Pulmonary artery endothelial cell (primary cell): Measurements from ENCODE around the gene PHOX2B. TPM values are rescaled to one million over a fixed set of nuclear protein-coding genes. Genes with fewer than 3 reads are reported as not detected.
"Not testable (repeated sequence)": the region's sequence is repeated elsewhere in the genome, so short reads cannot be mapped to it uniquely, and the experiment has no call there.

Experiments
- DNase-seq: peaks from one replicate; pipeline ENCODE4 v3.0.0-alpha.2; 2011; ENCODE audit warnings: low read depth, low spot score
- total RNA-seq: library from RNA; depleted of rRNA; stranded (reverse); fragments of >200 nt; gene quantifications from 2 replicates; pipeline ENCODE4 v1.2.3, GENCODE V29; 2014

PHOX2B gene
- total RNA-seq, 1 donor from 2014 or later = not detected

DNA sequence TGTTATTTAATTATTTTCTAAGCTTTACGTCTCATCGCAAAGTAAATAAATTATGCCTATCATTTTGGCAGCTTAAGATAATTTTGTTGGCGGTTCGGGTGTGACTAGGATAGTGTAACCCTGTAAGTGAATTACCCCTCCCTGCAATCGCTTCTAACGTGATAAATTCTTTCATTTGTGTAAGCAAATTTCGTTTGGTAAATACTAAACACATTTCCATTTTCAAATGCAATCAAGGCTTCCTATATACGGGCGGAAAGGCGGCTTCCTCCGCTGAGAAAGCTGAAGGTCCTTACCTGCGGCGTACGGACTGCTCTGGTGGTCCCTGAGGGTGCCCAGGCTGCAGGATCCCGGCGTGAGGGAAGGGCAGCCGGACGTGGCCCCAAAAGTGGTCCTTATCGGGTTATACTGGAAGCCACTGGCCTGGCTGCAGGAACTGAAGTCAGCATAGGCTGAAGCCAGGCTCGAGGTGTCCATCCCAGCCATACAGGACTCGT, 403 bp downstream of the PHOX2B start:
- no peak for DNase-seq

GRCh38 chr4:41747230-41748055, 1.1 kb downstream of the PHOX2B start:
- no peak for DNase-seq

- DNase-seq = no peak
Observed at GRCh38 chr4:41746440-41747229, 1.9 kb downstream of the PHOX2B start.

DNA sequence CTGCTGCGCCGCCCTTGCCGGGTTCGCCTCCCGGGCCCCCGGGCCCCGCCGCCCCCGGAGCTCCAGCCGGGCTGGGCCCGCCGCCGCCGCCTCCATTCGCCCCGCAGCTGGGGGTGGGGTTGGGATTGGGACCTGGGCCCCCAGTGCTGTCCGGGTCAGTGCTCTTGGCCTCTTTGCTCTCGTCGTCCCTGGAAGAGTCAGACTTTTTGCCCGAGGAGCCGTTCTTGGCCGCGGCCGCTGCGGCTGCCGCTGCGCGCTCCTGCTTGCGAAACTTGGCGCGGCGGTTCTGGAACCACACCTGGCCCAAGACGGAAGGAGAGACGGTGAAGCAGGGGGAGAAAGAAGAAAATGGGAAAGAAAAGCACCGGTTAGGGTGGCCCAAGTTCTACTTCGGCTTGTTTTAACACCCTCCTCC, 2.5 kb downstream of the PHOX2B start:
- DNase-seq = no peak

- no peak for DNase-seq
Observed at GRCh38 chr4:41745292-41746024, 3.1 kb downstream of the PHOX2B start.

- DNase-seq = no peak
Observed at GRCh38 chr4:41744572-41745291, 3.8 kb downstream of the PHOX2B start.

DNA sequence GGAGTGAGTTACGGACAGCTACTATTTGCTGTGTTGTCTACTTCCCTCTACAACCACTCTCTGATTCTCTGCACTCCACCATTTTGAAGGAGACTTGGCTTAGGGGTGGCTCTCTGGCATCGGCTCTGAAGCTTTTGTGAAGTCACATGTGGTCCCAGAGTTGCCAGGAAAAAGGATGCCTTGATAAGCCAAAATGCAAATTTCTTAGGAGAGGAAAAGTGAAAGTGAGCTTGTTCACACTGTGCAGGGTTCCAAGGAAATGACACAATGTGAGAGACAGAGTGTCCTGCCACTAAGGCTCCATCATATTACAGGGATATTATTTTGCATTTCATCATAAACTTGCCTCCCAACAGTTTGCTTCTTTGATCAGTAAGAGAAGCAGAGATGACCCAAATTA, 7.2 kb downstream of the PHOX2B start:
- no peak for DNase-seq

GRCh38 chr4:41737491-41737890, 11.0 kb downstream of the PHOX2B start:
- DNase-seq = not testable (repeated sequence)

DNA sequence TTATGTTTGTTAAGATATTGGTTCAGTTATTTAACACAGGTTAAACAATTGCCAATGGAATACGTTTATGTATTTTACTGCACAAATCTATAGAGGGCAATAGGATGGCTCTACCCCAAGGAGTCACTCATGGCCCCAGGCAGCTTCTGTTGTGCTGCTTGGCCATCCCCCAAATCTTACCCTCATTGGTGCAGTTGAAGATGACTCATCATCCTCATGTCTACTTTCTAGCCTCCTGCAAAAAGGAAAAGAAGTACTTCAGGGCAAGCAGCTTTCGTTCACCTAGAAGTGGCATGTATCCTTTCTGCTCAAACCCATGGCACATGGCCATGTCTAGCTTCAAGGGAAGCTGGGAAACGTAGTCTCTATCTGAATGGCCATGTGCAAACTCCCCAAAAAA, 14.2 kb downstream of the PHOX2B start:
- DNase-seq = no peak

DNA sequence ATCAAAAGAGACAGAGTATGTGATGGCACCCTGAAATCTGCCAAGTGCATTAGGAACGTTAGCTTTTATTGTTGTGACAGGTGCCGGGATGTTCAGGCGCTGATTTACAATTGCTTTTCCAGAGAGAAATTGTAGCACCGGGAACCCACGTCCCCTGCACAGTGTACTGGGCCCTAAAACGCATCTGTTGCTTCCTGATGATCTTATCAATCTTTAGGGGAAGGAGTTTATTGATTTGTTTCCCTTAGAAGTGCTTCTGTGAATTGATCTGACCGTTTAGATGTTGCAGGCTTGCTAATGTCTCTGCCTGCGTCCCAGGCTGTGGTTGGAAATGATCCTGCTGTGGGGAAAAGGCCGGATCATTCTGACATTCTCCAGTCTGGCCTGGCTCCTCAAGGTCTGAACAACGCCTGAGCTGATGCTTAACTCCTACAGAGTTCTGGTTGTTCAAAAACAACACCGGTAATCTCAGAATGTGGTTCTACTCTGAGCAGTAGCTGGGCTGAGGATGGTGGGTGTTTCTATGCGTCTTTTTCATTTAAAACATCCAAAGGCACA, 16.9 kb downstream of the PHOX2B start:
- DNase-seq = no peak

- no peak for DNase-seq
Observed at GRCh38 chr4:41728573-41728913, 20.0 kb downstream of the PHOX2B start.

DNA sequence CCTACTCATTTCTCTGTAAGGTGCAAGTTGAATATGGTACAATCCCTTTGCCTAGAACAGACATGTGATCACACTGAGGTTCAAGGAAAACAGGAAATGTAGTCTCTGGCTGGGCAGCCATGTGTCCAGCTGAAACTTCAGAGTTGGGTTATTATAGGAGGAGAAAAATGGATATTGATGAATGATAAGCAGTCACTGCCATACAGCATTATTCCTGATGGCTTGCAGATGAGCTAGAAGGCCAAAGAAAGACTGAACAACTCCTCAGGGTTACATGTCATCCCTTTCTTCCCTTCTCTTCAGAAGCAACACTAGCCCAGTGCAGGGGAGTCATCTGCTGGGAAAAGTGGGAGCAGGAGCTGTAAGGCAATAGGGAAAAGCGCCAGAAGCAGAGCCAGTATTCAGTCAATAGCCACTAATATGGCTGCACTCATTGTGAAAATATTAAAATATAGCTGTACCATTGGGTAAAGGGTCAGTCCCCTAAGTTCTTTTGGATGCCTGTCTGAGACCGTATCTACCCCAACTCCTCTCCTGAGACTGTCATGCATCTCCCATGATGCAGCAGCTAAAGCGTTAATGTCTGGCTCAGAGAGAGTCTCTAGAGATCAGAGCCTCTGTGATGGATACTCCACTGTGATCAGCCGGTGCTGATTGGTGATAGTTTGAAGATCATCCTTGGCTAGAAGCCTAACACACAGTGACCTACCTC, 20.5 kb downstream of the PHOX2B start:
- DNase-seq = no peak

GRCh38 chr4:41725254-41725653, 23.3 kb downstream of the PHOX2B start:
- DNase-seq = no peak

DNA sequence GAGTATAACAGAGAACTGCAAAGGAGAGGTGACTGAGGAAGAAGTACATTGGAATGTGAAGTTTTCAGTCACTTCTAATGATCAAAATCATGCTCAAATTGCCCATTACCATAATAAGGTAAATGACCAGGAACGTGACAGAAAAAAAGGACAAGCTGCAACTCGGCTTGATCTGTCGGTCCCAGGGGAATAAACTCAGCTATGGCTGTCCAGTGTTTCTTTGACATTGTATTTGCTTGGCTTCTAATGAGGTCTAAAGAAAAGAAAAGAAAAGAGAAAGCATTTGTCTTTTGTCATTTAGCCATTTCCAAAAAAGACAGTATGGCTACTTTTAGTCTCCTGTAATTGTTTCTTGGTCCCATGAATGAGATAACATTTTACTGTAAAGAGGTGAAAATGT, 25.2 kb downstream of the PHOX2B start:
- DNase-seq = no peak

DNA sequence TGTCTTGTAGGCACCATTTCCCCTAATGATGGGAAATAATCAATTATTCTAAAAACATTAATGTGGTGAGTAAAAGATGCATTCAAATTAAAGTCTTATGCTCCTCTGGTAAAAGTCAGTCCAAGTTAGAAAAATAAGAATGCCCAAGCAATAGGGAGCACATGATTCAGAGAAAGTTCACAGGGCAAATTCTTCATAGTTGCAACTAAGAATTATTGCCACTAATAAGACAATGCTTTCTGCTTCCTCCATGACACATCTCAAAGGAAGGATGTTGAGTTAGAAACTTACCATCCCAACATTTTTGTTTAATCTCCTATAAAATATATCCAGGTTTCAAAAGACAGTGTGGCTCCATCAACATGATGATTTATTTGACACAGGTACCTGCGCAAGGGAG, 26.3 kb downstream of the PHOX2B start:
- DNase-seq = no peak

GRCh38 chr4:41719417-41719816, 29.1 kb downstream of the PHOX2B start:
- no peak for DNase-seq

DNA sequence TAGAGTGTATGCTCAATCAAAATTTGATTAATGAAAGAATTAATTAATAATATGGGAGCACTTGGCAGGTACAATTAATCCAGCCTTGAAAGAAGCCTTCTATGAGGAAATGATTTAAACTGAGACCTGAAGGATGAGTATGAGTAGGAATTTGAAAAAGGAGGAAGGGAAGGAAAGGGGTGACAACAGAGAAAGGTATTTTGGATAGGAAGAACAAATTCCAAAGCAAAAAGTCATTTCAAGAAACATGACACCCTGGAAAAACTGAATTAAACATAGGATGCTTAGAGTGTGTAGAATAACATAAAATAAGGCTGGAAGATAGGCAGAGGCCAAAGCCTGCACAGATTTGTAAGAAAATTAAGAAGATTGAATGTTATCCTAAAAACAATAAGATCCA, 29.6 kb downstream of the PHOX2B start:
- DNase-seq = no peak

DNA sequence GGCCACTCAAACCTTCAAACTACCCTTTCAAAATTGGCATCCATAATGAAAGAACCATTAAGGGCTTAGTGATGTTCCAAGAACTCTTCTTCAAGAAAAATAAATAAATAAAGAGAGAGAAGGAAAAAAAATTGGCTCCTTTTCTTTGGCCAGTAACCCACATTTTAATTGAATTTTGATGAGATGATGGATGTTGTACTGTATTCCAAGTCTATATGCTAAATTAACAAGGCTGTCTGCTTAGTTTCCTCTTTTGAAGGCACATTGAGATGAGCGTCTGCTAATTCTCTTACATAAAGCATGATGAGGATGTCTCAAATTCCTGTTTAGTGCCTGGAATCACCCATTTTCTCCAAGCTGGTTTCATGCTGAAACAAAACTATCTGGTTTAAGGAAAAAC, 33.4 kb downstream of the PHOX2B start:
- DNase-seq = no peak

GRCh38 chr4:41714364-41715000, 34.0 kb downstream of the PHOX2B start:
- no peak for DNase-seq

- DNase-seq = no peak
Observed at GRCh38 chr4:41713768-41714167, 34.8 kb downstream of the PHOX2B start.
